Neuronal stem cell (in vitro differentiated cells): ENCODE data around the gene TMEM218.

Experiments used
- DNase-seq: peaks from one replicate; pipeline ENCODE4 v3.0.0-alpha.2; 2013; ENCODE audit warnings: low spot score
- H2AFZ ChIP-seq: one replicate; pipeline ENCODE4 v1.6.1; 2013; ENCODE audit warnings: mild to moderate bottlenecking, low read length, inconsistent platforms
- H2AK5ac ChIP-seq: 2 replicates; pipeline ENCODE4 v1.6.1; 2013; ENCODE audit warnings: low read depth, mild to moderate bottlenecking, inconsistent platforms, low read length, moderate library complexity, mixed read lengths
- H2BK120ac ChIP-seq: 2 replicates; pipeline ENCODE4 v1.6.1; 2013; ENCODE audit warnings: low read depth, mild to moderate bottlenecking, inconsistent platforms, low read length, moderate library complexity, mixed read lengths
- H2BK12ac ChIP-seq: one replicate; pipeline ENCODE4 v1.6.1; 2013; ENCODE audit warnings: low read length, inconsistent platforms
- H2BK15ac ChIP-seq: 2 replicates; pipeline ENCODE4 v1.6.1; 2013; ENCODE audit warnings: mild to moderate bottlenecking, low read length, inconsistent platforms, mixed read lengths
- H2BK5ac ChIP-seq: one replicate; pipeline ENCODE4 v1.6.1; 2013; ENCODE audit warnings: inconsistent platforms, mild to moderate bottlenecking, low read length, moderate library complexity
- H3K14ac ChIP-seq: one replicate; pipeline ENCODE4 v1.6.1; 2013; ENCODE audit warnings: low read length, inconsistent platforms
- H3K18ac ChIP-seq: 2 replicates; pipeline ENCODE4 v1.6.1; 2013; ENCODE audit warnings: low read length, inconsistent platforms
- H3K23ac ChIP-seq: 2 replicates; pipeline ENCODE4 v1.6.1; 2013; ENCODE audit warnings: low read depth, mild to moderate bottlenecking, mixed read lengths, low read length, inconsistent platforms; ENCODE audit not compliant: poor library complexity
- H3K27ac ChIP-seq: replicated peaks from 3 replicates; pipeline ENCODE4 v1.5.1; 2013; ENCODE audit warnings: low read length, inconsistent platforms
- H3K27me3 ChIP-seq, 3 experiments: 2 replicates each; pipeline ENCODE4 v1.6.1; 2013; ENCODE audit warnings: low read length in 3 of 3, mild to moderate bottlenecking in 2 of 3, inconsistent platforms in 1 of 3, low read depth in 1 of 3, mixed read lengths in 1 of 3, moderate library complexity in 1 of 3; ENCODE audit not compliant: control insufficient read depth in 3 of 3, insufficient read depth in 3 of 3
- H3K36me3 ChIP-seq, 2 donors: replicated peaks in 1 of 2; 2 replicates each; pipeline ENCODE4 v1.6.1; 2013; ENCODE audit warnings: low read length in 2 of 2; ENCODE audit not compliant: control insufficient read depth in 2 of 2, insufficient read depth in 2 of 2
- H3K4ac ChIP-seq: 2 replicates; pipeline ENCODE4 v1.6.1; 2013; ENCODE audit warnings: inconsistent platforms, mild to moderate bottlenecking, low read length, moderate library complexity
- H3K4me1 ChIP-seq, 2 donors: 1 replicate in 1 of 2; 2 replicates in 1 of 2; pipeline ENCODE4 v1.6.1; 2013; ENCODE audit warnings: low read length in 2 of 2, low read depth in 1 of 2; ENCODE audit not compliant: control insufficient read depth in 2 of 2, insufficient read depth in 1 of 2
- H3K4me2 ChIP-seq: one replicate; pipeline ENCODE4 v1.6.1; 2013; ENCODE audit warnings: mild to moderate bottlenecking, low read length, inconsistent platforms; ENCODE audit not compliant: insufficient read depth, poor library complexity, severe bottlenecking
- H3K4me3 ChIP-seq, 2 donors: 2 replicates each; pipeline ENCODE4 v1.5.1; 2013; ENCODE audit warnings: low read length in 2 of 2, mild to moderate bottlenecking in 2 of 2, inconsistent platforms in 1 of 2, moderate library complexity in 1 of 2
- H3K79me1 ChIP-seq: one replicate; pipeline ENCODE4 v1.6.1; 2013; ENCODE audit warnings: low read depth, mild to moderate bottlenecking, inconsistent platforms, low read length, moderate library complexity
- H3K9ac ChIP-seq: one replicate; pipeline ENCODE4 v1.6.1; 2013; ENCODE audit warnings: mild to moderate bottlenecking, low read depth, low read length, inconsistent platforms; ENCODE audit not compliant: poor library complexity
- H3K9me3 ChIP-seq, 2 donors: replicated peaks in 1 of 2; 2 replicates each; pipeline versions ENCODE3 to v1.6.1; 2013; ENCODE audit warnings: low read length in 2 of 2, mild to moderate bottlenecking in 2 of 2, inconsistent platforms in 1 of 2, low read depth in 1 of 2, mixed read lengths in 1 of 2, moderate library complexity in 1 of 2; ENCODE audit not compliant: control insufficient read depth in 2 of 2, insufficient read depth in 1 of 2
- H4K8ac ChIP-seq: one replicate; pipeline ENCODE4 v1.6.1; 2013; ENCODE audit warnings: low read depth, mild to moderate bottlenecking, inconsistent platforms, low read length, moderate library complexity
- H4K91ac ChIP-seq: one replicate; pipeline ENCODE4 v1.6.1; 2013; ENCODE audit warnings: low read length, low read depth, mild to moderate bottlenecking, inconsistent platforms; ENCODE audit not compliant: poor library complexity
- WGBS, 2 donors: extraction: QIAGEN DNeasy Blood & Tissue Kit; methylation state at CpG; one replicate each; pipeline ENCODE4 v1.1.7; 2013; ENCODE audit warnings: missing lambda C conversion rate in 2 of 2, mixed read lengths in 1 of 2; ENCODE audit not compliant: insufficient read length in 2 of 2, insufficient replicate concordance in 1 of 2; ENCODE audit errors: extremely low coverage in 2 of 2; 5-methylcytosine and 5-hydroxymethylcytosine counted together

TMEM218 gene

GRCh38 chr11:125062218-125062930 is 49.1 kb downstream of the TMEM218 start:
- H3K4me2 ChIP-seq: peak overlapping the region; percentile 100
- peak overlapping the region; percentile 98 for H2AFZ ChIP-seq
- H2AK5ac ChIP-seq: peak overlapping the region; percentile 32
- peak overlapping the region; percentile 77 for H2BK120ac ChIP-seq
- no peak for DNase-seq
- H2BK15ac ChIP-seq: peak overlapping the region; percentile 43
- no peak overlapping the region for H4K8ac ChIP-seq
- no peaks in the 10 kb centered on the region for H3K36me3 ChIP-seq
- no CpG with 5 or more reads among the region's 19 CpGs for WGBS, 2 donors
- peak overlapping the region; percentile 29 for H3K23ac ChIP-seq
- H2BK12ac ChIP-seq: peak overlapping the region; percentile 96
- H3K14ac ChIP-seq: no peak overlapping the region
- no peaks in the 10 kb centered on the region for H3K9me3 ChIP-seq
- no peak overlapping the region for H3K4ac ChIP-seq
- no peaks in the 10 kb centered on the region for H3K79me1 ChIP-seq
- H3K27ac ChIP-seq: no peak overlapping the region
- H3K18ac ChIP-seq: peak overlapping the region; percentile 92
- peaks cover 0 to 6% of the 10 kb centered on the region in 2 donors for H3K4me1 ChIP-seq
- H2BK5ac ChIP-seq: peak overlapping the region; percentile 16
- H3K4me3 ChIP-seq: peak overlapping the region; percentile 56 to 81
- H3K9ac ChIP-seq: peak overlapping the region; percentile 90
- no peak overlapping the region for H4K91ac ChIP-seq
- H3K27me3 ChIP-seq: peaks cover 0 to 53% (median 28%) of the 10 kb centered on the region in 3 experiments

GRCh38 chr11:125061281-125061680 is 50.1 kb downstream of the TMEM218 start:
- Histone ChIP-seq H2BK5ac (no peak overlapping the region), H3K23ac (no peak overlapping the region), H3K4me1 (peaks cover 0 to 6% of the 10 kb centered on the region in 2 donors), H3K27ac (no peak overlapping the region), H3K4ac (no peak overlapping the region), H3K9ac (no peak overlapping the region), H3K4me2 (no peak overlapping the region), H2AK5ac (no peak overlapping the region), H2BK15ac (no peak overlapping the region), H2BK120ac (no peak overlapping the region), H3K14ac (no peak overlapping the region), H3K4me3 (no peak overlapping the region), H2BK12ac (no peak overlapping the region), H2AFZ (no peak overlapping the region), H3K27me3 (peaks cover 0 to 52% (median 28%) of the 10 kb centered on the region in 3 experiments), H3K9me3 (no peaks in the 10 kb centered on the region), H3K18ac (no peak overlapping the region), H3K79me1 (no peaks in the 10 kb centered on the region), H3K36me3 (no peaks in the 10 kb centered on the region), H4K91ac (no peak overlapping the region), H4K8ac (no peak overlapping the region)
- WGBS, 2 donors: no CpG with 5 or more reads among the region's 4 CpGs
- no peak for DNase-seq

- no peak overlapping the region for H2BK12ac ChIP-seq
- H2AK5ac ChIP-seq: no peak overlapping the region
- no peak overlapping the region for H3K4me3 ChIP-seq
- H2BK5ac ChIP-seq: no peak overlapping the region
- no peak overlapping the region for H3K9ac ChIP-seq
- no peak overlapping the region for H3K18ac ChIP-seq
- no peak overlapping the region for H4K8ac ChIP-seq
- no peak overlapping the region for H3K27ac ChIP-seq
- peaks cover 0 to 16% (median 16%) of the 10 kb centered on the region in 3 experiments for H3K27me3 ChIP-seq
- peak overlapping the region; percentile 49 for H3K23ac ChIP-seq
- H3K14ac ChIP-seq: no peak overlapping the region
- H3K4me1 ChIP-seq: peaks cover 0 to 7% of the 10 kb centered on the region in 2 donors
- H3K79me1 ChIP-seq: no peaks in the 10 kb centered on the region
- H4K91ac ChIP-seq: no peak overlapping the region
- H3K9me3 ChIP-seq: peaks cover 0 to 2% of the 10 kb centered on the region in 2 donors
- H3K4ac ChIP-seq: no peak overlapping the region
- no peak overlapping the region for H2BK15ac ChIP-seq
- H2AFZ ChIP-seq: no peak overlapping the region
- no CpG with 5 or more reads among the region's 5 CpGs for WGBS, 2 donors
- peaks cover 0 to 2% of the 10 kb centered on the region in 2 donors for H3K36me3 ChIP-seq
- no peak for DNase-seq
- no peak overlapping the region for H2BK120ac ChIP-seq
- no peak overlapping the region for H3K4me2 ChIP-seq
Measured at GRCh38 chr11:125057693-125058016, 53.8 kb downstream of the TMEM218 start.

GRCh38 chr11:125056931-125057692 is 54.3 kb downstream of the TMEM218 start:
- H3K36me3 ChIP-seq: peaks cover 0 to 2% of the 10 kb centered on the region in 2 donors
- no peak overlapping the region for H2BK120ac ChIP-seq
- no peak overlapping the region for H4K91ac ChIP-seq
- no peak overlapping the region for H2AK5ac ChIP-seq
- no peak overlapping the region for H3K9ac ChIP-seq
- no CpG with 5 or more reads among the region's 5 CpGs for WGBS, 2 donors
- no peak overlapping the region for H3K4me3 ChIP-seq
- no peak overlapping the region for H3K4me2 ChIP-seq
- peaks cover 0 to 5% of the 10 kb centered on the region in 2 donors for H3K4me1 ChIP-seq
- no peak overlapping the region for H3K27ac ChIP-seq
- H3K4ac ChIP-seq: no peak overlapping the region
- H2BK15ac ChIP-seq: no peak overlapping the region
- no peak overlapping the region for H3K14ac ChIP-seq
- H2AFZ ChIP-seq: no peak overlapping the region
- no peak overlapping the region for H3K23ac ChIP-seq
- no peak overlapping the region for H4K8ac ChIP-seq
- no peak overlapping the region for H2BK12ac ChIP-seq
- no peak for DNase-seq
- H3K27me3 ChIP-seq: peaks cover 0 to 11% (median 11%) of the 10 kb centered on the region in 3 experiments
- no peak overlapping the region for H2BK5ac ChIP-seq
- H3K18ac ChIP-seq: no peak overlapping the region
- H3K9me3 ChIP-seq: peaks cover 0 to 2% of the 10 kb centered on the region in 2 donors
- H3K79me1 ChIP-seq: no peaks in the 10 kb centered on the region
